Measurements from ENCODE around the gene ROM1.
A peak's percentile ranks its signal among the peaks of the same experiment; 100 is the strongest.
"Not testable (repeated sequence)": the region's sequence is repeated elsewhere in the genome, so short reads cannot be mapped to it uniquely, and the experiment has no call there.

Gene ROM1

GRCh38 chr11:62648967-62649364 is 35.9 kb downstream of the ROM1 start:
- TF ChIP-seq JUND (IDR thresholded peaks at IDR 0.05; ENCODE audit: low read depth) = no peak
- no peak for DNase-seq (ENCODE audit: low read depth in 1 of 2, low spot score in 1 of 2)
- in situ Hi-C loops (cut with HindIII; ENCODE audit: low pct_unique_long_range_greater_than_20kb, low sequenced_read_pairs) = no loop called here

- in situ Hi-C loops (cut with HindIII; ENCODE audit: low pct_unique_long_range_greater_than_20kb, low sequenced_read_pairs) = no loop called here
- DNase-seq (ENCODE audit: low read depth in 1 of 2, low spot score in 1 of 2) = no peak
- TF ChIP-seq JUND (IDR thresholded peaks at IDR 0.05; ENCODE audit: low read depth) = no peak
These were observed 36.4 kb downstream of the ROM1 start for GRCh38 chr11:62649486-62649885.

- in situ Hi-C loops (cut with HindIII; ENCODE audit: low pct_unique_long_range_greater_than_20kb, low sequenced_read_pairs); DNase-seq (ENCODE audit: low read depth in 1 of 2, low spot score in 1 of 2): not testable (repeated sequence)
These were observed 37.2 kb downstream of the ROM1 start for GRCh38 chr11:62650283-62650682.

- no peak for DNase-seq (ENCODE audit: low read depth in 1 of 2, low spot score in 1 of 2)
- in situ Hi-C loops (cut with HindIII; ENCODE audit: low pct_unique_long_range_greater_than_20kb, low sequenced_read_pairs) = no loop called here
- no peak for TF ChIP-seq JUND (IDR thresholded peaks at IDR 0.05; ENCODE audit: low read depth)
These were observed 39.3 kb downstream of the ROM1 start for GRCh38 chr11:62652161-62653006.

GRCh38 chr11:62654297-62654696 is 41.2 kb downstream of the ROM1 start:
- no peak for DNase-seq (ENCODE audit: low read depth in 1 of 2, low spot score in 1 of 2)
- in situ Hi-C loops (cut with HindIII; ENCODE audit: low pct_unique_long_range_greater_than_20kb, low sequenced_read_pairs) = no loop called here
- TF ChIP-seq JUND (IDR thresholded peaks at IDR 0.05; ENCODE audit: low read depth) = no peak

- DNase-seq (ENCODE audit: low read depth in 1 of 2, low spot score in 1 of 2) = no peak
- no peak for TF ChIP-seq JUND (IDR thresholded peaks at IDR 0.05; ENCODE audit: low read depth)
- in situ Hi-C loops (cut with HindIII; ENCODE audit: low pct_unique_long_range_greater_than_20kb, low sequenced_read_pairs) = no loop called here
These were observed 43.9 kb downstream of the ROM1 start for GRCh38 chr11:62656796-62657429.

GRCh38 chr11:62664405-62665074 is 51.5 kb downstream of the ROM1 start:
- DNase-seq (ENCODE audit: low read depth in 1 of 2, low spot score in 1 of 2) = peak; percentile 69 to 86

More at GRCh38 chr11:62664405-62665074, 51.5 kb downstream of the ROM1 start:
- TF ChIP-seq JUND (IDR thresholded peaks at IDR 0.05; ENCODE audit: low read depth) = no peak
- in situ Hi-C loops (cut with HindIII; ENCODE audit: low pct_unique_long_range_greater_than_20kb, low sequenced_read_pairs) = no loop called here
